Measurements from ENCODE around the gene CACNA1I. TPM values are rescaled to one million over a fixed set of nuclear protein-coding genes. Genes with fewer than 3 reads are reported as not detected.
A peak's percentile ranks its signal among the peaks of the same experiment; 100 is the strongest.

CACNA1I gene
- total and polyA plus RNA-seq, 5 donors from 2014 or later = 0.06 to 10.6 (median 0.32) TPM

DNA sequence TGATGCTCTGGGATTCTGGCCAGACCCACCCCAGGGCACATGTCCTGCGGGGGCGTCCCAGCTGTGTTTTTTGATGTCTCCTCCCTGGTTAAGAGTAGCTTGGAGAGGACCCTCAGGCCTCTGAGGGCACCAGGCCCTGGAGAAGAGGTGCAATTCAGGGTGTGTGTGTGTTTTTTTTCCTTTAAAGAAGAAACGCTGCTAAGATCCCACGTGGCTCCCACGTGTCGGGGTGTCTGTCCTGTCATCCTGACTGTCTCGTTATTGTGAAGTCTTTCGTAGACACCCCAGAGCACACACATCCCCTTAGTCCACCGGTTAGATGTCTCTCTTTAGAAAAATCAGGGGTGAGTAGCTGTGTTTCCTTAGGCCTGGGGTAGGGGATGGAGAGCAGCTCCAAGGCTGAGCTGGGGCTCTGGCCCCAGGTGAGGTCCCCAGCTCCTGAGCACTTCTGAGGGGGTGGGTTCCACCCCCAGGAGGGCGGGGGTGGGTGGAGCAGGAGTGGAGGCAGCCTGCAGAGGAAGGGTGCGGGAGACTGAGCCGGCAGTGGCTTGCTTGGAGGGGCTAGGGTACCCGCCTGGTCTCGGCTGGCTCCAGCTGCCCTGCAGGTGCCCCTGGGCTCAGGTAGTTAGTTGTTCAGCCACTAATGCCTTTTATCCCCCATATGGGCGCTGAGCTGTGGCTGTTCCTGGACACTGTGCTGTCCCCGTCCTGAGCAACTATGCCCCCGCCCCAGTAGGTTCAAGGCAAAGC lies 116.4 kb downstream of the CACNA1I start:
- DNase-seq (no peak), ATAC-seq (ENCODE audit: low read depth in 2 of 2) (no peak)
- H3K4me1 Mint-ChIP-seq = peaks cover 0 to 15% (median 0%) of the 10 kb centered on the region in 4 donors
- peaks cover 29% of the 10 kb centered on the region for H3K27me3 Mint-ChIP-seq
- H3K36me3 Mint-ChIP-seq = peaks cover 7% of the 10 kb centered on the region
- Histone ChIP-seq H3K27ac (ENCODE audit: insufficient read depth, low read length, poor library complexity, severe bottlenecking) (no peak overlapping the region), H3K4me1 (ENCODE audit: control insufficient read depth, insufficient read depth, low read length, poor library complexity, severe bottlenecking) (peaks cover 5% of the 10 kb centered on the region), H3K4me3 (ENCODE audit: low read depth, low read length) (no peak overlapping the region), H3K36me3 (ENCODE audit: control insufficient read depth, insufficient read depth, low read length) (no peaks in the 10 kb centered on the region), H3K27me3 (ENCODE audit: control insufficient read depth, insufficient read depth, low read length) (no peaks in the 10 kb centered on the region), H3K9me3 (ENCODE audit: control insufficient read depth in 2 of 2, low read length in 2 of 2) (no peaks in the 10 kb centered on the region)
- no peak overlapping the region for H3K27ac Mint-ChIP-seq
- H3K9me3 Mint-ChIP-seq = peaks cover 0 to 3% (median 0%) of the 10 kb centered on the region in 7 donors
- H3K4me3 Mint-ChIP-seq = no peak overlapping the region

DNA sequence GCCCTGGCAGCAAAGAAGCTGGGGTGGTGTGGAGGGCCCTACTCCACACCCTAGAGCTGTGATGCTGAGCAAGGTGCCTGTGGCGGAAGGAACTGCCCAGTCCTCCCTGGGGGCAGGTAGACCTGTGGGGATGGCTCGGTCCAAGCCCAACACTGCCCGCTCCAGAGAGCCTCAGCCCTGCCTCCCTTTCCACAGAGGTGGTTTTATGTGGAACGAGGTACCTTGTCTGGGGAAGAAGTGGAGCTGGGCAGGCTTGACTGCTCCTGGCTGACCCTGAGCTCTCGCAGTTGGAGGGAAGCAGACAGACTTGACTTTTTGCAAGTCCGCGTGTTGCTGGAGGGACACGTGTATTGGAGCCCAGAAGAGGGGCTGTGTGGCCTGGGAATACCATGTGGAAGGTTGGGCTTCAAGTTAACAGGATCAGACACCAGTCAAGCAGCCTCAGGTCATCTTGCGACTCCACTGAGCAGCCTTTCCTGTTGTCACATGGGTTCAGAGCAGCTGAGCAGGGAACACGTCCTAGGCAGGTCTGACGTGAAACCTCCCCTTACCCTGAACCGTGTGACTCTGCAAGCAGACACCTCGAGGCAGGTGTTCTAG lies 117.7 kb downstream of the CACNA1I start:
- Mint-ChIP-seq H3K4me3 (no peak overlapping the region), H3K9me3 (peaks cover 0 to 3% (median 0%) of the 10 kb centered on the region in 7 donors)

DNA sequence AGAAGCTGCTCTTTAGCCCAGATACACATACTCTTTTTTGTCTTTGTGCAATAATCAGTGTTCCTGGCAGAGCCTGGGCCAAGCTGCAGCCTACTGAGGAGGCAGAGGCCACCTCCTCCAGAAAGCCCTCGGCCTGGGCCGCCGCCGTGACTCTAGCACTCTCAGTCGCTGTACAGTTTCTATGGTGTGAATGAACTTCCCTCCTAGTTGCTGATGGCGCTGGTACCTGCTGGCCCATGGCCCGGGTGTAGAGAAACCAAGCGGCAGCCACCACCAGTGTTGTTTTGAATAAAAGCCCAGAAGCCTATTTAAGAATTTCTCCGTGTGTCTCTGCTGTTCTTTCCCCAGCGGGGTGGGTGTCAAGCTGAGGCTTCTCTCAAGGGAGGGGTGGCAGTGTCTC lies 118.9 kb downstream of the CACNA1I start:
- Histone ChIP-seq H3K4me1 (ENCODE audit: control insufficient read depth, insufficient read depth, low read length, poor library complexity, severe bottlenecking) (peaks cover 5% of the 10 kb centered on the region), H3K27ac (ENCODE audit: insufficient read depth, low read length, poor library complexity, severe bottlenecking) (no peak overlapping the region), H3K36me3 (ENCODE audit: control insufficient read depth, insufficient read depth, low read length) (no peaks in the 10 kb centered on the region), H3K9me3 (ENCODE audit: control insufficient read depth in 2 of 2, low read length in 2 of 2) (no peaks in the 10 kb centered on the region), H3K27me3 (ENCODE audit: control insufficient read depth, insufficient read depth, low read length) (no peaks in the 10 kb centered on the region), H3K4me3 (ENCODE audit: low read depth, low read length) (no peak overlapping the region)
- DNase-seq = no peak
- peaks cover 40% of the 10 kb centered on the region for H3K27me3 Mint-ChIP-seq
- peak overlapping the region in 1 of 3 donors; percentile 49 for H3K27ac Mint-ChIP-seq
- H3K9me3 Mint-ChIP-seq = peaks cover 0 to 1% (median 0%) of the 10 kb centered on the region in 7 donors
- no peak overlapping the region for H3K4me3 Mint-ChIP-seq
- no peak for ATAC-seq (ENCODE audit: low read depth in 2 of 2)
- H3K4me1 Mint-ChIP-seq = peaks cover 0 to 15% (median 0%) of the 10 kb centered on the region in 4 donors
- H3K36me3 Mint-ChIP-seq = no peaks in the 10 kb centered on the region

More for the DNA sequence above, 117.7 kb downstream of the CACNA1I start:
- no peaks in the 10 kb centered on the region for H3K36me3 Mint-ChIP-seq
- peaks cover 37% of the 10 kb centered on the region for H3K27me3 Mint-ChIP-seq
- H3K27me3 ChIP-seq (ENCODE audit: control insufficient read depth, insufficient read depth, low read length) = no peaks in the 10 kb centered on the region
- H3K4me1 ChIP-seq (ENCODE audit: control insufficient read depth, insufficient read depth, low read length, poor library complexity, severe bottlenecking) = peaks cover 5% of the 10 kb centered on the region
- H3K36me3 ChIP-seq (ENCODE audit: control insufficient read depth, insufficient read depth, low read length) = no peaks in the 10 kb centered on the region
- peaks cover 0 to 15% (median 0%) of the 10 kb centered on the region in 4 donors for H3K4me1 Mint-ChIP-seq
- no peak overlapping the region for H3K27ac ChIP-seq (ENCODE audit: insufficient read depth, low read length, poor library complexity, severe bottlenecking)
- H3K4me3 ChIP-seq (ENCODE audit: low read depth, low read length) = no peak overlapping the region
- ATAC-seq (ENCODE audit: low read depth in 2 of 2) = no peak
- H3K27ac Mint-ChIP-seq = peak overlapping the region in 2 of 3 donors; percentile 9 to 36
- DNase-seq = no peak
- no peaks in the 10 kb centered on the region for H3K9me3 ChIP-seq (ENCODE audit: control insufficient read depth in 2 of 2, low read length in 2 of 2)

DNA sequence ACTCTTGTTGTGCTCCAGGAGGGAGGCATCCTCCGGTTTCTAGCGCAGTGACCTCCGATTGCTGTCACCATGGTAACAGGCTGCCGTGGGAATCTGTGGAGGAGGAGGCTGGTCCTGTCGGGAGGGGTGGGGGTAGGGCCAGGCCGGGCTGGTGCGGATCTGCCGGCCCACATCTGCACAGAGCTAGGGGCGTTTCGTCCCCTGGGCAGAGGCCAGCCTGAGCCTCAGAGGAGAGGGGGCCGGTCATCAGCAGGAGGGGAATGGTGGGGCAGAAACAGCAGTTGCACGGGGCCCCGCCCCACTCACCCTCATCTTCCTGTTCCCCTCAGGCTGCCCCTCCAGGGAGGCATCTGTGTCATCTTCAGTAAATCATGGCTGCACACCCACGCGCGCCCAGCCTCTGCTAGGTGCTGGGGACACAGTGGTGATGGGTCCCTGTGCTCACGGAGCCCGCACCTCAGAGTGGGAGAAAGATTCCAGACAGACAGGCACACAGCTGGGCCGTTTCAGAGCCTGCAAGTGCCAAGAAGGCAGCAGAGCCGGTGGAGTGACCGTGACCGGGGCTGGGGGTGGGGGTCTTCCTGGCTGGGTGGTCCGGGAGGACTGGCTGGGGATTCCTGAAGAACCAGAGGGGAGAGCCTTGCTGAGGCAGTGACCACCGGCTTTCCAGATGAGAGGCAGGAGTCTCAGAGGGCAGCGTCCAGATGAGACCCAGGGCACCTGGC lies 120.5 kb downstream of the CACNA1I start:
- Histone ChIP-seq H3K27ac (ENCODE audit: insufficient read depth, low read length, poor library complexity, severe bottlenecking) (no peak overlapping the region), H3K36me3 (ENCODE audit: control insufficient read depth, insufficient read depth, low read length) (no peaks in the 10 kb centered on the region), H3K9me3 (ENCODE audit: control insufficient read depth in 2 of 2, low read length in 2 of 2) (no peaks in the 10 kb centered on the region), H3K27me3 (ENCODE audit: control insufficient read depth, insufficient read depth, low read length) (no peaks in the 10 kb centered on the region), H3K4me3 (ENCODE audit: low read depth, low read length) (no peak overlapping the region), H3K4me1 (ENCODE audit: control insufficient read depth, insufficient read depth, low read length, poor library complexity, severe bottlenecking) (no peaks in the 10 kb centered on the region)
- H3K9me3 Mint-ChIP-seq = peaks cover 0 to 1% (median 0%) of the 10 kb centered on the region in 7 donors
- peak overlapping the region in 1 of 3 donors; percentile 23 for H3K27ac Mint-ChIP-seq
- DNase-seq = no peak
- no peaks in the 10 kb centered on the region for H3K36me3 Mint-ChIP-seq
- H3K4me3 Mint-ChIP-seq = no peak overlapping the region
- H3K4me1 Mint-ChIP-seq = peaks cover 0 to 15% (median 0%) of the 10 kb centered on the region in 4 donors
- H3K27me3 Mint-ChIP-seq = peaks cover 41% of the 10 kb centered on the region
- ATAC-seq (ENCODE audit: low read depth in 2 of 2) = no peak

DNA sequence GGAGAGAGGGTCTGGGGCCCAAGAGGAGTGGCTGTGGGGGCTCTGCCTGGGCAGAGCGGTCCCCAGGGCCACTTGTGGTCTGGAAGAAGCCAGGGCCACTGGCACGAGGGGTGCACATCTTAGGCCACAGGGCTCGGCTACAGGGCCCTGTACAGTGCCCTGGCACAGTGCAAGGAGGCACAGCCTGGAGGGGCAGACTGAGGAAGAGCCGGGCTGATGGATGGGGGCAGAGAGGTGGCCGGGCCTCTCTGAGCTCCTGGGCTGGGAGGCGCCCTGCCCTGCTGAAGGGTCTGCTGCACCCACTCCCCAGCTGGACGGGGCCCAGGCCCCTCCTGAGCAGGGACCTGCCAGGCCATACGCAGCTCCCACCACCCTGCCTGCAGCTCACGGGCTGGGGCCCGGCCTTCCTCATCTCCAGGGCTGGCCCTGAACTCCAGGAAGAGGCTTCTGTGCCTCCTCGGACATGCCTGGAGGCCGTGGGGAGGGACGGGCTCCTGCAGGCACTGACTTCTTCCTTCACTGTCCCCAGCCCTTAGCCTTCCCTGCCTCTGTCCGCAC lies 123.5 kb downstream of the CACNA1I start:
- Histone ChIP-seq H3K4me3 (ENCODE audit: low read depth, low read length) (no peak overlapping the region), H3K27ac (ENCODE audit: insufficient read depth, low read length, poor library complexity, severe bottlenecking) (no peak overlapping the region), H3K27me3 (ENCODE audit: control insufficient read depth, insufficient read depth, low read length) (no peaks in the 10 kb centered on the region), H3K4me1 (ENCODE audit: control insufficient read depth, insufficient read depth, low read length, poor library complexity, severe bottlenecking) (no peaks in the 10 kb centered on the region), H3K36me3 (ENCODE audit: control insufficient read depth, insufficient read depth, low read length) (no peaks in the 10 kb centered on the region), H3K9me3 (ENCODE audit: control insufficient read depth in 2 of 2, low read length in 2 of 2) (no peaks in the 10 kb centered on the region)
- DNase-seq = no peak
- Mint-ChIP-seq H3K27ac (no peak overlapping the region), H3K36me3 (no peaks in the 10 kb centered on the region), H3K4me3 (no peak overlapping the region), H3K9me3 (peaks cover 0 to 1% (median 0%) of the 10 kb centered on the region in 7 donors), H3K27me3 (peaks cover 23% of the 10 kb centered on the region), H3K4me1 (peaks cover 0 to 11% (median 0%) of the 10 kb centered on the region in 4 donors)
- no peak for ATAC-seq (ENCODE audit: low read depth in 2 of 2)

DNA sequence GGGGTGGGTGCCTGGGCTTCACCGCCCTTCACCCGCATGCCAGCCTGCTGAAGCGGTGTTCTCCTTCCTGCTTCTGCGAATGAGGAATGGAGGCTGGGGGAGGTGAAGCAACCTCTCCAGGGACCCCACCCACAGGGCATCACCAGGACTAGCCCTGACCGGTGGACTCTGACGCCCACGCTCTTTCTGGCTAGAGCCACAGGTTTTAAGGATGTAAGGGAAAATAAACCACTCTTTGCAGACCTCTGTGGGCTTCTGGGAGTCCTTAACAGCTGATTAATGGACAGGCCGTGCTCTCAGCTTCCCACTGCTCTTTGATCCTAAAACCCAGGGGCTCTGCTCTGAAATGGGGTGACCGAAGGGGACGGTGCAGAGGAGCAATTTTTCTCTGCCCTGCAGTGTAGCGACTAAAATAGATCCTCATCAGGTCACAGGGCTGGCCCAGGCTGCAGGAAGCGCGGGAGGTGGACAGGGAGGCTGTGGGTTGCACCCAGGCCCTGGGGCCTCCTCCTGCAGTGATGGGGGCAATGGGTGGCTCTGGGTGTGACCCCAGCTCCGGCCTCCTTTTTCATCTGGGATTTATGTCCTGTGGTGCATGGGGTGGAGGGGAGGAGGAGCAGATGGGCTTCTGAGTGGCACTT lies 127.4 kb downstream of the CACNA1I start:
- H3K36me3 Mint-ChIP-seq = no peaks in the 10 kb centered on the region
- H3K36me3 ChIP-seq (ENCODE audit: control insufficient read depth, insufficient read depth, low read length) = no peaks in the 10 kb centered on the region
- H3K27me3 ChIP-seq (ENCODE audit: control insufficient read depth, insufficient read depth, low read length) = no peaks in the 10 kb centered on the region
- DNase-seq = no peak
- no peak overlapping the region for H3K27ac ChIP-seq (ENCODE audit: insufficient read depth, low read length, poor library complexity, severe bottlenecking)
- H3K4me3 ChIP-seq (ENCODE audit: low read depth, low read length) = no peak overlapping the region
- H3K4me1 Mint-ChIP-seq = no peaks in the 10 kb centered on the region
- no peaks in the 10 kb centered on the region for H3K9me3 ChIP-seq (ENCODE audit: control insufficient read depth in 2 of 2, low read length in 2 of 2)
- H3K27me3 Mint-ChIP-seq = peaks cover 4% of the 10 kb centered on the region
- no peaks in the 10 kb centered on the region for H3K4me1 ChIP-seq (ENCODE audit: control insufficient read depth, insufficient read depth, low read length, poor library complexity, severe bottlenecking)
- no peak overlapping the region for H3K4me3 Mint-ChIP-seq
- no peak overlapping the region for H3K27ac Mint-ChIP-seq
- ATAC-seq (ENCODE audit: low read depth in 2 of 2) = no peak
- H3K9me3 Mint-ChIP-seq = no peaks in the 10 kb centered on the region

DNA sequence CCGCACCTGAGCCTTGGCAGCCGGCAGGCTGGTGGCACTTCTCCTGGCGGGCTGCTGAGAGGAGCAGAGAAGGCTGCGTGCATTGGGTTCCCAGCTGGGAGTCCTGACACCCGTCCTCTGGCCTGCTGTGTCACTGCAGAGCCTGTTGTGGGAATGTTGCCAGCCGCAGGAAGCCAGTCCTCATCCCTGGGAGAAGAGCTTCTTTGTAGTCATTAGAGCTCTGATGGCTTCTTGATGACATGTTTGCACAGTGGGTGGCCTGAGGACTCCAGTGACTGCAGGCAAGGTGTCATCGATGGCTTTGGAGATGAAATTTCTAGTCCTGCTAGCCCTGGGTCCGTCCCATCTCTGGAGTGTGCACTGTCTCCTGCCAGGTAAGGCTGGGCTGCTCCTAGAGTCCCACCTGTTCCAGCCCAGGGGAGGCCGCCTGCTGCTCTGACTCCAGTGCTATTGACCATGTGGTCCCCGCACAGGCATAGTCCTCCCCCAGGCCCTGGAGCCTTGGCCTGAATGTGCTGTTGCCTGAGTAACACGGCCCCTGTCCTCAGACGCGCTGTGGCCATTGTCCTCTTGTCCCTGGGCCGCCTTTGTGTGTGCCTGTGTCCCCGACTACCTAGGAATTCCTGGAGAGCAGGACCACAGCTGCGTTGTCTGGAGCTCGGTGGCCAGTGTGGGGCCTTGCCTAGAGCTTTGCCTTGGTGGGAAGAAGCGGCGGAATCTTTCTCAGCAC lies 129.2 kb downstream of the CACNA1I start:
- Mint-ChIP-seq H3K36me3 (no peaks in the 10 kb centered on the region), H3K9me3 (no peaks in the 10 kb centered on the region), H3K4me1 (peaks cover 0 to 2% (median 0%) of the 10 kb centered on the region in 4 donors), H3K4me3 (no peak overlapping the region), H3K27ac (no peak overlapping the region), H3K27me3 (no peaks in the 10 kb centered on the region)
- no peaks in the 10 kb centered on the region for H3K4me1 ChIP-seq (ENCODE audit: control insufficient read depth, insufficient read depth, low read length, poor library complexity, severe bottlenecking)
- H3K9me3 ChIP-seq (ENCODE audit: control insufficient read depth in 2 of 2, low read length in 2 of 2) = no peaks in the 10 kb centered on the region
- H3K27ac ChIP-seq (ENCODE audit: insufficient read depth, low read length, poor library complexity, severe bottlenecking) = no peak overlapping the region
- DNase-seq (no peak), ATAC-seq (ENCODE audit: low read depth in 2 of 2) (no peak)
- no peak overlapping the region for H3K4me3 ChIP-seq (ENCODE audit: low read depth, low read length)
- no peaks in the 10 kb centered on the region for H3K36me3 ChIP-seq (ENCODE audit: control insufficient read depth, insufficient read depth, low read length)
- no peaks in the 10 kb centered on the region for H3K27me3 ChIP-seq (ENCODE audit: control insufficient read depth, insufficient read depth, low read length)

Data from CD4-positive, CD25-positive, alpha-beta regulatory T cell (primary cell).